Heart left ventricle (tissue), 16 donors: ENCODE measurements around the gene POLR1A. TPM values are rescaled to one million over a fixed set of nuclear protein-coding genes. Genes with fewer than 3 reads are reported as not detected.
A peak's percentile ranks its signal among the peaks of the same experiment; 100 is the strongest.

ENCODE experiments used
- ATAC-seq, 4 donors: fragments of 200-7000 bp; cut with Tn5 transposase; one replicate each; pipeline ENCODE4 v1.9.1; 2020 to 2022; ENCODE audit warnings: moderate library complexity in 4 of 4, mild to moderate bottlenecking in 3 of 4, moderate number of reproducible peaks in 1 of 4
- DNase-seq, 5 donors: peaks; one replicate each; pipeline ENCODE4 v3.0.0-alpha.2; 2020
- H3K27ac ChIP-seq, 12 donors: fragments of 200-600 bp; sonication (generic) in 4 of 12; one replicate each; pipeline versions ENCODE4 v1.5.0 to v1.8.0; 2016 to 2022; ENCODE audit warnings: mild to moderate bottlenecking in 2 of 12
- H3K27me3 ChIP-seq, 9 donors: fragments of 200-600 bp; sonication (generic) in 2 of 9; one replicate each; pipeline versions ENCODE4 v1.5.1 to v1.8.0; 2016 to 2022; ENCODE audit warnings: mild to moderate bottlenecking in 3 of 9
- H3K36me3 ChIP-seq, 9 donors: fragments of 200-600 bp; sonication (generic) in 2 of 9; one replicate each; pipeline versions ENCODE4 v1.5.0 to v1.8.0; 2018 to 2022; ENCODE audit warnings: mild to moderate bottlenecking in 2 of 9
- H3K4me1 ChIP-seq, 12 donors: fragments of 200-600 bp; sonication (generic) in 4 of 12; one replicate each; pipeline versions ENCODE4 v1.5.0 to v1.8.0; 2016 to 2022; ENCODE audit warnings: mild to moderate bottlenecking in 3 of 12
- H3K4me3 ChIP-seq, 12 donors: fragments of 200-600 bp; sonication (generic) in 4 of 12; one replicate each; pipeline versions ENCODE4 v1.5.0 to v1.8.0; 2017 to 2022; ENCODE audit warnings: mild to moderate bottlenecking in 9 of 12, moderate library complexity in 4 of 12
- H3K9me3 ChIP-seq, 12 donors: fragments of 200-600 bp; sonication (generic) in 4 of 12; one replicate each; pipeline versions ENCODE4 v1.5.0 to v1.8.0; 2016 to 2022; ENCODE audit warnings: mild to moderate bottlenecking in 1 of 12
- CTCF ChIP-seq, 12 donors: fragments of 200-600 bp; sonication (generic) in 4 of 12; IDR thresholded peaks; one replicate each; pipeline versions ENCODE4 v1.5.0 to v1.8.0; 2018 to 2022; ENCODE audit warnings: antibody characterized with exemption in 12 of 12, mild to moderate bottlenecking in 5 of 12
- POLR2A ChIP-seq, 2 donors: fragments of 450-650 bp; IDR thresholded peaks; one replicate each; pipeline ENCODE4 v1.6.1; 2017; ENCODE audit warnings: antibody characterized with exemption in 2 of 2, mild to moderate bottlenecking in 2 of 2, moderate library complexity in 2 of 2
- WGBS, 4 donors: extraction: QIAGEN DNeasy Blood & Tissue Kit in 2 of 4; methylation state at CpG; one replicate each; pipeline versions ENCODE4 v1.1.5 to v1.1.7; 2013 to 2018; 5-methylcytosine and 5-hydroxymethylcytosine counted together
- intact Hi-C, 10 donors: fragments of 100-400 bp; cut with DNase I; formaldehyde crosslinking; loops; one replicate each; pipeline versions ENCODE4 v1.11.1 to v1.14.2; 2022
- polyA plus RNA-seq, 2 donors: library from polyadenylated mRNA; stranded (reverse); fragments of 200-250 nt; gene quantifications; one replicate each; pipeline ENCODE4 v1.2.3, GENCODE V29; 2013
- total RNA-seq, 9 donors: library from RNA; depleted of rRNA in 2 of 9; stranded (reverse); fragments of >200 nt in 2 of 9; fragmentation: NEBNext Ultra II Directional in 3 of 9; extraction: Animal tissue kit (Norgen Biotek cat#: 25700) in 3 of 9; gene quantifications; one replicate each; pipeline versions ENCODE4 v1.1.0 to v1.2.4, GENCODE V29; 2016 to 2023
- donor health status: ischemic (EF 13 %, LVEDD 7.1; RV severe dilation, severe dysfunction).
- donor health status: healthy with polysubstance abuse.
- donor health status: DM: no; HTN: yes; CAD: no.
- donor health status: DM: no; HTN: no; CAD: no.
- donor health status: ischemic (EF 25% LVEDD 6.9; RV normal size, moderate dysfunction).
- donor health status: ischemic (EF 25% LVEDD 5.7; RV mildly dilated, moderate dysfunction).
- donor health status: healthy.
- donor health status: DM: yes; HTN: yes; CAD: no.
- donor health status: ischemic (EF 35%, LVEDD 5.7; RV mildly dilated, moderate dysfunction).
- donor health status: nonischemic (EF 11% LVEDD 7.7; RV severe dilation, severe dysfunction).
- donor health status: DM: yes; HTN: yes; CAD: no.
- donor health status: PGD.
- donor health status: ischemic (EF 29% LVEDD 5.4; RV normal size, mild dysfunction).
- donor health status: nonischemic (EF 23%, LVEDD 6.1; RV moderate dilation, normal function).

POLR1A gene
- total and polyA plus RNA-seq, 11 donors = 4.2 to 25.4 (median 17.7) TPM

DNA sequence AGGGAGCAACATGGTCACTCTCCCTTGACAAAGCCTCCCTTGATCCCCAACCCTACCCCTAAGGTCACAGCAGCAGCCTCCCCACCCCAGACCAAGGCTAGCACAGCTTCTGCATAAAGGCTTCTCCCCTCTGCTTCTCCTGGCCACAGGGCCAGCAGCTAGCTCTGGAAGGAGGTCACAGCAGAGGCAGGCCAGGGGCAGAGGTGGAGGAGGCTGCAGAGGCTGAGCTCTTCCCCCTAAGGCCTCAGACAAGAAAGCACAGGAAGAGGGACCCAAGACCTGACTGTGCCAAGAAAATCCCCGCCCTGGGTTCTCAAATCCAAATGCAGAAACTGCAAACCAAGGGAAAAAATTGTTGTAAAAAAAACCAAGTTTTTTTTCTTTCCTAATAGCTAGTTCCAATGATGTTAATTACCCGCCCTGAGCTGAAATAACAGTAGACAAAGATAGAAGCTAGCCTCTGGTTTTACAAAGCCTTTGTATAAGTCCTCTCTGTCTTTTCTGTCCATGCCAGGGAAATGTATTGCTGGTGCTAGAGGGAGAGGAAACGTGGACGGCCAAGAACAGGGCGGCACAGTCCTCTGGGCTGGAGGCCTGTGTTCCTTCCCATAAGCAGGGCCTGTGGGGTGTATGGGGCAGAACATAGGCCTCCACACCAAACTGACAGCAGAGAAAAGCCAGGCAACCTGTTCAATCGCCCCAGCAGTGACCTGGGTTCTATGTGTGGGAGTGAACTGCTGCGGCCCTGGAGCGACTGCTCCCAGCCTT, 79.5 kb downstream of the POLR1A start:
- Histone ChIP-seq H3K9me3 (no peaks in the 10 kb centered on the region), H3K4me1 (peaks cover 2 to 38% (median 21%) of the 10 kb centered on the region in 12 donors), H3K4me3 (no peak overlapping the region), H3K27ac (peak overlapping the region in 4 of 12 donors; percentile 5 to 70 (median 45)), H3K27me3 (no peaks in the 10 kb centered on the region), H3K36me3 (peaks cover 1 to 54% (median 47%) of the 10 kb centered on the region in 9 donors)
- intact Hi-C loops = no loop called here
- TF ChIP-seq POLR2A (IDR thresholded peaks at IDR 0.05) = no peak
- peak in 1 of 5 donors; percentile 37 for DNase-seq
- WGBS, 4 donors = 68 to 92% (median 90%) methylated on average over 7 to 8 of the region's 8 CpGs
- no peak for ATAC-seq

DNA sequence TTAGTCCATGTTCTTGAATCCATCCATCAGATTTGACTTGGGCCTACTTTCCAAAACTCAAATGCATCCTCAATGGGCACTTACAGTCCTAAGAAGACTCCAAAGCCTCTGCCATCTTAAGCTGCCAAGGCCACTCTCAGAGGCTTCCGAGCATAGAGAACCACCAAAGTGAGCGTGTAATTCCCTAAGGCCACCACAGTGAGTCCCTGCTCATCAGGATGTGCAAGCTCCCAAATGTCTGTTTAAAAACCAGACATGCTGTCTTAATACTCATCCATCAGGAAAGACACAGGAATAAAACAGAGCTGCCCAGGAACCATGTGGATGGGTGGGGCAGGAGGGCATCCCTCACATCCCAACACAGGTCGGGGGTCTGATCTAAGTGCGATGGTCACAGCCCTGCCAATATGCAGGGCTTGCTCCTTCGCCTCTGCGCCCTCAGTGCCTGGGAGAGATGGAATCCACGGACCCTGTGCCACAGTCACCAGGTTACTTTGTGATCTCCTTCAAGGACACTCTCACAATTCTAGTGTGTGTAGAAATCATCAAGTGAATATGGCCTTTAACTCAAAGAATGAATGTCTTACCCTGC, 80.4 kb downstream of the POLR1A start:
- Histone ChIP-seq H3K36me3 (peaks cover 0 to 46% (median 39%) of the 10 kb centered on the region in 9 donors), H3K27ac (no peak overlapping the region), H3K4me1 (peaks cover 2 to 46% (median 28%) of the 10 kb centered on the region in 12 donors), H3K9me3 (no peaks in the 10 kb centered on the region), H3K27me3 (no peaks in the 10 kb centered on the region), H3K4me3 (no peak overlapping the region)
- DNase-seq = no peak
- no peak for ATAC-seq
- 89 to 99% (median 98%) methylated on average over 7 of the region's 7 CpGs for WGBS, 4 donors
- no peak for TF ChIP-seq CTCF (IDR thresholded peaks at IDR 0.05)
- no peak for TF ChIP-seq POLR2A (IDR thresholded peaks at IDR 0.05)
- intact Hi-C loops = no loop called here

DNA sequence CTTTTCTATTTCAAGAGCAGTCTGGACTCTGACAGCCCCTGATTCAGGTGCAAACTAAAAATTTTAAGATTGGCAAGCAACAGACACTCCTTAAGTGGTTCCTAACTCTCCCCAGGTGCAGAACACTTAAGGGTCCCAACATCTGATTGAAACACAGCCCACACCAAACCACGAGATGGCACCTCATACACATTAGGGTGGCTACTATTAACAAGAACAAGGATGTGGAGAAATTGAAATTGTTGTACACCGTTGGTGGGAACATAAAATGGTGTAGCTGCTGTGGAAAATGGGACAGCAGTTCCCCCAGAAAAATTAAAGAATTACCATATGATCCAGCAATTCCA, 82.3 kb downstream of the POLR1A start:
- Histone ChIP-seq H3K27ac (no peak overlapping the region), H3K27me3 (peaks cover 0 to 16% (median 0%) of the 10 kb centered on the region in 9 donors), H3K9me3 (no peaks in the 10 kb centered on the region), H3K36me3 (peaks cover 0 to 33% (median 27%) of the 10 kb centered on the region in 9 donors), H3K4me1 (peaks cover 2 to 37% (median 17%) of the 10 kb centered on the region in 12 donors), H3K4me3 (no peak overlapping the region)
- TF ChIP-seq POLR2A (IDR thresholded peaks at IDR 0.05) = no peak
- TF ChIP-seq CTCF (IDR thresholded peaks at IDR 0.05) = no peak
- DNase-seq = no peak
- intact Hi-C loops = no loop called here
- WGBS, 4 donors = 85 to 97% (median 94%) methylated on average over 2 of the region's 2 CpGs
- no peak for ATAC-seq

GRCh38 chr2:86022661-86023365, 82.9 kb downstream of the POLR1A start:
- Histone ChIP-seq H3K27ac (no peak overlapping the region), H3K36me3 (peaks cover 0 to 28% (median 24%) of the 10 kb centered on the region in 9 donors), H3K4me3 (no peak overlapping the region), H3K9me3 (no peaks in the 10 kb centered on the region), H3K27me3 (peaks cover 0 to 21% (median 0%) of the 10 kb centered on the region in 9 donors), H3K4me1 (peaks cover 0 to 36% (median 15%) of the 10 kb centered on the region in 12 donors)
- WGBS, 4 donors = 93 to 95% (median 93%) methylated on average over 13 of the region's 13 CpGs
- ATAC-seq = no peak
- no peak for DNase-seq
- intact Hi-C loops = no loop called here
- no peak for TF ChIP-seq POLR2A (IDR thresholded peaks at IDR 0.05)
